GM12864 (cell line): ENCODE measurements around the gene ASCC3.

ENCODE experiments used
- DNase-seq: peaks from one replicate; pipeline ENCODE4 v3.0.0-alpha.2; 2011; ENCODE audit warnings: low read depth
- H3K4me3 ChIP-seq: 2 replicates; pipeline ENCODE4 v1.5.1; 2011; ENCODE audit warnings: mild to moderate bottlenecking, low read depth, low read length, control low read depth
- TF ChIP-seq, protein P1 (sequence below): IDR thresholded peaks from 2 replicates; pipeline ENCODE4 v1.5.1; 2011; ENCODE audit warnings: low read depth, mild to moderate bottlenecking, moderate library complexity, low read length, control low read depth, inconsistent platforms; ENCODE audit errors: missing control alignments

The ASCC3 gene

DNA sequence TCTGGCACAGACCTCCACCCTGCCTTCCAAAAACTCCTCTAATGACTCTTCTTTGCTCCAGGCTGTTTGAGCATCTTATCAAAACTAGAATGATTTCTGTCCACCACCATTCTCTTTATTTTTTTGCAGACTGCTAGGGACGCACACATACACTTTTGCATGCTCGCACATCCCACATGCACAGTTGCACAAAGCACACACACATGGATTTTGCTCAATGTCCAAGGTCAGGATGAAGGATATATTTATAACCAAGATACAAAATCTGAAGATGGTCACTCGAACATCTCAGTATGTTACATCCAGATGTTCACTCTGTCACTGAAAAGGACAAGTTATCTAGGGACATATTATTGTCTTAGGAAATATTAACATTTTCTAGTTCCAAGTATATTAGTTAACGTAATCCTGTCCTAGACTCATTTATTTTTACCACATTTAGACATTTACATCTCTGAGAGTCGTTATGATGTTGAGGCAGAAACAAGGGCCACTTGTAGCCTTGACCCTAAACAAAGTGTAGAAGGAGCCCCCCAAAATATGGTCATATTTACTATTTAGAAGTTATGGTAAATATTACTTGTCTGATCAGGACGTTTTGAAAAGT lies 413.0 kb downstream of the ASCC3 start:
- TF ChIP-seq, protein P1, sequence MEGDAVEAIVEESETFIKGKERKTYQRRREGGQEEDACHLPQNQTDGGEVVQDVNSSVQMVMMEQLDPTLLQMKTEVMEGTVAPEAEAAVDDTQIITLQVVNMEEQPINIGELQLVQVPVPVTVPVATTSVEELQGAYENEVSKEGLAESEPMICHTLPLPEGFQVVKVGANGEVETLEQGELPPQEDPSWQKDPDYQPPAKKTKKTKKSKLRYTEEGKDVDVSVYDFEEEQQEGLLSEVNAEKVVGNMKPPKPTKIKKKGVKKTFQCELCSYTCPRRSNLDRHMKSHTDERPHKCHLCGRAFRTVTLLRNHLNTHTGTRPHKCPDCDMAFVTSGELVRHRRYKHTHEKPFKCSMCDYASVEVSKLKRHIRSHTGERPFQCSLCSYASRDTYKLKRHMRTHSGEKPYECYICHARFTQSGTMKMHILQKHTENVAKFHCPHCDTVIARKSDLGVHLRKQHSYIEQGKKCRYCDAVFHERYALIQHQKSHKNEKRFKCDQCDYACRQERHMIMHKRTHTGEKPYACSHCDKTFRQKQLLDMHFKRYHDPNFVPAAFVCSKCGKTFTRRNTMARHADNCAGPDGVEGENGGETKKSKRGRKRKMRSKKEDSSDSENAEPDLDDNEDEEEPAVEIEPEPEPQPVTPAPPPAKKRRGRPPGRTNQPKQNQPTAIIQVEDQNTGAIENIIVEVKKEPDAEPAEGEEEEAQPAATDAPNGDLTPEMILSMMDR: no peak
- DNase-seq: no peak
- H3K4me3 ChIP-seq: no peak overlapping the region

DNA sequence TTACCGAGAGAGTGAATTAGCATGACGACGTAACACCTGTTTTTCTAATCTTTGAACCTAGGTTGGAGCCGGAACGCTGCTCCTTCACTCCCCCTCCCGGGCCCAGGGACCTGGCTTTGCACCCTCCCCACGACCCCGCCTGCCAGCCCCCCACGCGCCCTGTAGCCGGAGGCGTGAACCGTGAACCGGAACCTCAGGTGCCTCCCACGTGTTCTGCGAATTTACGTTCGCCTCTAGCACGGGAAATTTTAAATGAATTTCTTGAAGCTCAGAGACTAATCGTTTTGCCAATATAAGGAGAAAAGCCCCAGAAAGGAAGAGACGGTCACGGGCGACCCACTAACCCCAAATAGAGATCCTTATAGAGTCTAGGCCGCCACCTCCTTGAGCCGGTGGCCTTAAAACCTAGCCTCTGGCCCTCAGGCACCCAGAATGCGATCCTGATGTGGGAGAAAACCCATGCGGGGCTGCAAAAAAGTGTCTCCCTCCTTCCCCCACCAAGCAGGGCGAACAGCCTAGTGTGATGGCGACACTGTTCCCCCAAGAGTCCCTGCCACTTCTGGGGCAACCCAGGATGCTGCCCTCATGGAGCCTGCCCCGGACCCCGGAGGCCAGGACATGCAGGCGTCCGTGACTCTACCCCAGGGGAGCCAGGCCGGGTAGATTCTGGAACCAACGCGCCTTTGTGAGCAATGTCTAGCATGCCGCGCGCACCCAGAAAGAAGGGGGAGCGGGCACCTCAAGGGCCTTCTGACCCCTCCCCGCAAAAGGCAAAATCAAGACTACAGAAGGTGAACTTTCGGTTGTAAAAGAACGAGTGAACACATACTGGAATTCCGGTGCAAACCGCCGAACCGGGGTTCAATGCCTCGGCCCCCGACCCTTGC lies 413.8 kb downstream of the ASCC3 start:
- TF ChIP-seq, protein P1: no peak
- H3K4me3 ChIP-seq: no peak overlapping the region
- no peak for DNase-seq

DNA sequence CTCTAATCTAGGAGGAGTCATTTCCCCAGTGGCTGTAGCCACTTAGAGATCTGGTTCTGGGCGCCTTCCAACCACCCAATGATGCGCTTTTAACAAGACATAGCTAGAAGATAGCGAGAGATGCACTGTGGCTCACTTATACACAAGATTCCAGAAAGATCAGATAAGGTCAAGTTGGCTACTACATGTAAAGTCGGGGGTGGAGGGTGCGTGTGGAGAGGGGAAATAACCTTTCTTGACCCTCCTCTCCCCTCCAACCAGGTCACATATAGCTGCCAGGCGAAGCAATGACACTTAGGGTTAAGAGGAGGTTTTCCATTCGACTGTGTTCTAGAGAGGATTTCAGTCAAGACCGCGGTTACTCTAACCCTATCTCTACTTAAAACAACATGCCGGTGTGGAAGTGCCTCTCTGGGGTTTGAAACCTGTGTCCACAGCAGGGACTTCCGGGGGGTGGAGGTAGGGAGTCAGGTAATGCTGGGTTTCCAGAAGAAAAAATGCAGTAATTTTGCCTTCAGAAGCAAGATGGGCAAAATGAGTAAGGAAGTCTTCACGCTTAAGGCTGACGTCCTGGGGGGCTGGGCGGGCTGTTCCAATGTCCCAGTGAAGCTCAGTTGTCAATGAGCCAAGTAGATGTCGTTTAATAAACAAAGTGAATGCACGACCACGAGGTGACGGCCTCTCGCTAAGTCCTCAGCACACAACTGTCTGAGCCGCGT lies 414.6 kb downstream of the ASCC3 start:
- DNase-seq: no peak
- TF ChIP-seq, protein P1: no peak
- no peak overlapping the region for H3K4me3 ChIP-seq

DNA sequence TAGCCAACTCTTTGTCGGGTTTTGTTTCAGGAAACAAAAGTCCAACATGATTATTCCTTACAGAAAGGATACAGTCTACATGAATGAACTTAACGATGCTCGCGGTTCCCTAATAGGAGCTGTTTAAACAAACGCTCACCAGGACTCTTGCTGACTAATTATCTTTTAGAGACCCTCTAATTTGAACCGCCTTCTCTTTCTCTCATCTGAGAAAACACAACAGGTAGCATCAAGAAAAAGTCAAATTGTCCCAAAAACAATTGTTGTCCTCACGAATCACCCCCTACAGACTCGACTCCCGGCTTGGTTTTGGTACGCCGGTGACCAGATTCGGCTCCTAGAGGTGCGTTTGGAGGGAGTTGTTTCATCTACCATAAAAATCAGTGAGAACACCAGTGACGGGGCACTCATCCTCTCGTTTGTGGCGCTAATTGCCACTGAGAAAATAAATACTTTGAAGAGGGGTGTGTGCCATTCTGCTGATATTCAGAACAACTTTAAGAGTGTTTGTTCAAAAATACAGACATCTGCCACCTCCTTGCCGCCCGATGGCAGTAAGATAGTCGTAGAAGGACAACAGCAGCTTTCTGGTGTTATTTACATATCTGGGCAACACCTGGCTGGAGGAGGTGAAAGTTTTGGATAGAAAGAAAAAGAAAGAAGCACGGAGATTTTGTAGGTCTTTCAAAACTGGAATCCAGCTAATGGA lies 415.3 kb downstream of the ASCC3 start:
- no peak for DNase-seq
- TF ChIP-seq, protein P1: no peak
- H3K4me3 ChIP-seq: no peak overlapping the region

DNA sequence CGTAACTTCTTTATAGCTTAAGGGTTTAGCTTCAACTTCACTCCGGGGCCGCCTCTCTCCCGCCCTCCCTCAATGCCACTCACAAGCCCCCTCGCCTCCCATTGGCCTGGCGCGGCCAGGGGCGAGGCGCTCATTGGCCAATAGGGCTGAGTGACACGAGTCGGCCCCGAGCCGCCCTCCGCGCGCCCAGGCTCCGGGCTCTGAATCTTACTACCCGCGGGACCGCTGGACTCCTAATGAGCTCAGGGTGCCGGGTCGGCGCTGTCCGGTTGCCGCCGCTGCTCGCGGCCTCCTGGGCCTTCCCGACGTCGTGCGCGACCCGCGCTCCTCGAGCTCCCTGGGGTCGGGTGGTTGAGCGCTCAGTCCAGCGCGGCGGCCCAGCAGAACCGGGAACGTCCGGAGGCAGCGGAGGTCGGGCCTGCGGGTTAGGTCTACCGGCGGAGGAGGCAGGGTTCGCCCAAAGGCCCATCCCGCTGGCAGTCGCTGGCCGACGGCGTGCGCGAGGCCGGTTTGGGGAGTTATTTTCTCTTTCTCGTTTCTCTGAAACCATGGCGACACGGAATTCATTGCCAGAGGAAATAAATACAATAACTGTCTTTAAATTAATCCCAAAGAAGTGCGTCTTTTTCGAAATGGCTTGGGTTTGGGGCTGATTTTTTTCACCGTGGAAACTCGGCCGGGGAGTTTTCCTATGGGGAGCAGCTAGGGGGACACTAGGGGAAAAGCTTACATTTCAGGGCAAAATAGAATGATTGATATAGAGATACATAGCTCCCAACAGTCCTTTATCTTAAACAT lies 416.0 kb downstream of the ASCC3 start, which contains the start of gene SIM1:
Gene SIM1 (minus strand): TSS at position 19 of the 798 bp plus-strand sequence. CDS start 1,453 bp downstream, outside the sequence.
- no peak for DNase-seq
- H3K4me3 ChIP-seq: peak within 1 kb of the TSS; percentile 31
- TF ChIP-seq, protein P1: no peak
